Tibial nerve (tissue), 4 donors: ENCODE data around the gene DCAF6. TPM values are rescaled to one million over a fixed set of nuclear protein-coding genes. Genes with fewer than 3 reads are reported as not detected.

Experiments
- DNase-seq, 2 donors: peaks; one replicate each; pipeline ENCODE4 v3.0.0-alpha.2; 2019; ENCODE audit warnings: low spot score in 2 of 2
- H3K27ac ChIP-seq, 4 donors: fragments of 200-600 bp; sonication (generic) in 3 of 4; one replicate each; pipeline ENCODE4 v1.5.1; 2017 to 2019; ENCODE audit warnings: mild to moderate bottlenecking in 1 of 4
- H3K27me3 ChIP-seq, 2 donors: fragments of 200-600 bp; sonication (generic) in 1 of 2; one replicate each; pipeline versions ENCODE4 v1.5.1 to v1.6.0; 2017 to 2019
- H3K36me3 ChIP-seq, 3 donors: fragments of 200-600 bp; sonication (generic); one replicate each; pipeline ENCODE4 v1.5.1; 2018 to 2019
- H3K4me1 ChIP-seq, 4 donors: fragments of 200-600 bp; sonication (generic) in 3 of 4; one replicate each; pipeline ENCODE4 v1.5.1; 2017 to 2019
- H3K4me3 ChIP-seq, 4 donors: fragments of 200-600 bp; sonication (generic) in 3 of 4; one replicate each; pipeline ENCODE4 v1.5.1; 2017 to 2019; ENCODE audit warnings: mild to moderate bottlenecking in 1 of 4, moderate library complexity in 1 of 4
- H3K9me3 ChIP-seq, 4 donors: fragments of 200-600 bp; sonication (generic) in 3 of 4; one replicate each; pipeline ENCODE4 v1.5.1; 2017 to 2019
- EP300 ChIP-seq, 2 donors: sonication (generic); formaldehyde crosslinking; IDR thresholded peaks; one replicate each; pipeline ENCODE4 v1.6.1; 2017; ENCODE audit warnings: antibody characterized with exemption in 2 of 2, mild to moderate bottlenecking in 1 of 2
- POLR2A ChIP-seq, 2 donors: fragments of 450-650 bp; IDR thresholded peaks; one replicate each; pipeline ENCODE4 v1.6.1; 2017; ENCODE audit warnings: antibody characterized with exemption in 2 of 2, mild to moderate bottlenecking in 2 of 2, moderate library complexity in 2 of 2
- WGBS, 2 donors: methylation state at CpG; one replicate each; pipeline ENCODE4 v1.1.5; 2018; 5-methylcytosine and 5-hydroxymethylcytosine counted together
- total RNA-seq, 4 donors: library from RNA; depleted of rRNA; stranded (reverse); fragments of >200 nt; gene quantifications; one replicate each; pipeline ENCODE4 v1.1.0, GENCODE V29; 2016
- TF ChIP-seq, protein P1 (sequence below), 5 experiments: fragments of 200-600 bp in 3 of 5; fragments of 450-650 bp in 2 of 5; sonication (generic) in 3 of 5; IDR thresholded peaks; one replicate each; pipeline ENCODE4 v1.5.1; 2016 to 2019; ENCODE audit warnings: antibody characterized with exemption in 5 of 5, mild to moderate bottlenecking in 3 of 5, moderate library complexity in 2 of 5

DCAF6 gene
- total RNA-seq, 4 donors from 2014 or later, result 75.7 to 118 (median 77.4) TPM

DNA sequence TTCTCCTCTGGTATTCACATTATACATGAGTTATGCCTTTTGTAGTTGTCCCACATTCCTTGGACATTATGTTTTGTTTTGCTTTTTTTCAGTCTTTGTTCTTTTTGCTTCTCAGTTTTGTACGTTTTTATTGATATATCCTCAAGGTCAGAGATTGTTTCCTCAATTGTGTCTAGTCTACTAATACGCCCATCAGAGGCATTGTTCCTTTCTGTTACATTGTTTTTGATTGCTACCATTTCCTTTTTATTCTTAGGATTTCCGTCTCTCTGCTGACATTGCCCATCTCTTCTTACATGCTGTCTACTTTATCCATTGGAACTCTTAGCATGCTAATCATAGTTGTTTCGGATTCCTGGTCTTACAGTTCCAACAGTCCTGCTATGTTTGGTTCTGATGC is 28.2 kb downstream of the DCAF6 start:
- TF ChIP-seq EP300 (IDR thresholded peaks at IDR 0.05) (no peak), POLR2A (IDR thresholded peaks at IDR 0.05) (no peak)
- TF ChIP-seq, protein P1, sequence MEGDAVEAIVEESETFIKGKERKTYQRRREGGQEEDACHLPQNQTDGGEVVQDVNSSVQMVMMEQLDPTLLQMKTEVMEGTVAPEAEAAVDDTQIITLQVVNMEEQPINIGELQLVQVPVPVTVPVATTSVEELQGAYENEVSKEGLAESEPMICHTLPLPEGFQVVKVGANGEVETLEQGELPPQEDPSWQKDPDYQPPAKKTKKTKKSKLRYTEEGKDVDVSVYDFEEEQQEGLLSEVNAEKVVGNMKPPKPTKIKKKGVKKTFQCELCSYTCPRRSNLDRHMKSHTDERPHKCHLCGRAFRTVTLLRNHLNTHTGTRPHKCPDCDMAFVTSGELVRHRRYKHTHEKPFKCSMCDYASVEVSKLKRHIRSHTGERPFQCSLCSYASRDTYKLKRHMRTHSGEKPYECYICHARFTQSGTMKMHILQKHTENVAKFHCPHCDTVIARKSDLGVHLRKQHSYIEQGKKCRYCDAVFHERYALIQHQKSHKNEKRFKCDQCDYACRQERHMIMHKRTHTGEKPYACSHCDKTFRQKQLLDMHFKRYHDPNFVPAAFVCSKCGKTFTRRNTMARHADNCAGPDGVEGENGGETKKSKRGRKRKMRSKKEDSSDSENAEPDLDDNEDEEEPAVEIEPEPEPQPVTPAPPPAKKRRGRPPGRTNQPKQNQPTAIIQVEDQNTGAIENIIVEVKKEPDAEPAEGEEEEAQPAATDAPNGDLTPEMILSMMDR (IDR thresholded peaks at IDR 0.05), result no peak
- DNase-seq, result no peak
- Histone ChIP-seq H3K36me3 (peaks cover 0 to 34% (median 0%) of the 10 kb centered on the region in 3 donors), H3K27me3 (no peaks in the 10 kb centered on the region), H3K27ac (no peak overlapping the region), H3K4me1 (no peaks in the 10 kb centered on the region), H3K9me3 (peaks cover 0 to 3% (median 0%) of the 10 kb centered on the region in 4 donors), H3K4me3 (no peak overlapping the region)
- 84 to 86% methylated on average over 4 of the region's 4 CpGs for WGBS, 2 donors

DNA sequence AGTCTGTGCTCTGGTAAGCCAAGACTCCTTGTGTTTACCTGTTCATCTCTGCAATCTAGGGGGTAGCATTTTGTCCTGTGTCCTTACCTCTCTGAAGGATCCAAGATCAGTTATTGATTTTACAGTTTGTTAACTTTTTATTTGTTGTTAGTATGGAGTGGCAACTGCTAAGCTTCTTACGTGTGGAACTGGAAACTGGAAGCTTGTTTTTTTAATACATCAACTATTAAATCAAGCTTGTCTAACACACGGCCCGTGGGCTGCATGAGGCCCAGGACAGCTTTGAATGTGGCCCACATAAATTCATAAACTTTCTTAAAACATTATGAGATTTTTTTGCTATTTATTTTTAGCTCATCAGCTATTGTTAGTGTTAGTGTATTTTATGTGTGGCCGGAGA is 29.6 kb downstream of the DCAF6 start:
- Histone ChIP-seq H3K27me3 (no peaks in the 10 kb centered on the region), H3K9me3 (peaks cover 0 to 3% (median 0%) of the 10 kb centered on the region in 4 donors), H3K36me3 (peaks cover 0 to 33% (median 0%) of the 10 kb centered on the region in 3 donors), H3K4me1 (no peaks in the 10 kb centered on the region), H3K27ac (no peak overlapping the region), H3K4me3 (no peak overlapping the region)
- TF ChIP-seq EP300 (IDR thresholded peaks at IDR 0.05) (no peak), POLR2A (IDR thresholded peaks at IDR 0.05) (no peak)
- TF ChIP-seq, protein P1 (IDR thresholded peaks at IDR 0.05), result no peak
- 71 to 81% methylated on average over 4 of the region's 4 CpGs for WGBS, 2 donors
- DNase-seq, result no peak

DNA sequence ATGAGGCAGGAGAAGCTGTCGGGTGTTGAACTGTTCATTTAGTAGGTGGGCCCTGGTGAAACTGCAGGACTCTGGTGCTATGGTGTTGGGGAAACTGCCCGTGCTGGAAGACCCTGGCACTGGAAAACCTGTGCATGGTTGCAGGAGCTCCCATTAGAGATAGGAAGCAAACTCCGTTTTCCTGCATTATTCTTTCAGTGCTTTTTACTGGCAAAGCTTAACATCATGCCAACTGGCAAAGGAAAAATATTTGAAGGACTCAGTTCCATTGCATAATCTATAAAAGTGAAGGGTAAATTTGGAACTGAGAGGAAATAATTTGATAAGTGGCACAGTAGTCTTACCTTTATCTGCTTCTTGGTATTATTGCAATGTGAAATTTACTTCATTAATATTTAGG is 32.1 kb downstream of the DCAF6 start:
- no peak for TF ChIP-seq POLR2A (IDR thresholded peaks at IDR 0.05)
- TF ChIP-seq, protein P1 (IDR thresholded peaks at IDR 0.05), result no peak
- no peak for TF ChIP-seq EP300 (IDR thresholded peaks at IDR 0.05)
- Histone ChIP-seq H3K27me3 (no peaks in the 10 kb centered on the region), H3K9me3 (peaks cover 0 to 3% (median 0%) of the 10 kb centered on the region in 4 donors), H3K36me3 (peaks cover 0 to 25% (median 0%) of the 10 kb centered on the region in 3 donors), H3K27ac (no peak overlapping the region), H3K4me3 (no peak overlapping the region), H3K4me1 (peaks cover 0 to under 1% (median 0%) of the 10 kb centered on the region in 4 donors)
- 91 to 95% methylated on average over 3 of the region's 3 CpGs for WGBS, 2 donors
- no peak for DNase-seq

DNA sequence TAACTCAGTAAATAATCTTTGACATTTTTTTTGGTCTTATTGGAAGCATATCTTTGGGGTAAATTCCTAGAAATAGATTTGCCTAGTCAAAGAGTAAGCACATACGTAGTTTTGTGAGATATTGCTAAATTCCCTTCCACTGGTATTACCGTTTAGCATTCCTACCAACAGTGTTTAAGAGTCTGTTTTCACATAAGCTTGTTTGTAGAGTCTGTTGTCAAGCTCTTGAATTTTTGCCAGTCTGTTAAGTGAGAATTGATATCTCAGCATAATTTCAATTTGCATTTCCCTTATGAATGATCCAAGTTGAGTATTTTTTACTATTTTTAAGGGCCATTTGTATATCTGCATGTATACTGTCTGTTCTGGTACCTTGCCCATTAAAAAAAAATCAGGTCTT is 37.3 kb downstream of the DCAF6 start:
- H3K4me3 ChIP-seq, result no peak overlapping the region
- H3K4me1 ChIP-seq, result peaks cover 0 to 6% (median 0%) of the 10 kb centered on the region in 4 donors
- no peak for TF ChIP-seq POLR2A (IDR thresholded peaks at IDR 0.05)
- no peak for TF ChIP-seq EP300 (IDR thresholded peaks at IDR 0.05)
- TF ChIP-seq, protein P1 (IDR thresholded peaks at IDR 0.05), result no peak
- DNase-seq, result no peak
- peaks cover 0 to 35% (median 0%) of the 10 kb centered on the region in 3 donors for H3K36me3 ChIP-seq
- H3K27ac ChIP-seq, result no peak overlapping the region
- 40 to 59% methylated on average over 2 of the region's 2 CpGs for WGBS, 2 donors
- H3K9me3 ChIP-seq, result no peaks in the 10 kb centered on the region
- H3K27me3 ChIP-seq, result no peaks in the 10 kb centered on the region

DNA sequence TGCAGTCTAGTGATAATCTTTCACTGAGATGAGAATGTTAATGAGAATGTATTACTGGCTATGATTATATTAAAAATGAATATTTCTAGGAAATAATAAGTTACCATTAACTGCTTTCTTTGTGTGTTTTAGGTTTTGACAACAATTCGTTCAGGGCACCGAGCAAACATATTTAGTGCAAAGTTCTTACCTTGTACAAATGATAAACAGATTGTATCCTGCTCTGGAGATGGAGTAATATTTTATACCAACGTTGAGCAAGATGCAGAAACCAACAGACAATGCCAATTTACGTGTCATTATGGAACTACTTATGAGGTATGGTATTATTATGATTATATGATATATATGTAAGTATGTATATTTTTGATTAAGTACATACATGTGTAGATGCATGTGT is 38.2 kb downstream of the DCAF6 start:
- no peak overlapping the region for H3K27ac ChIP-seq
- TF ChIP-seq EP300 (IDR thresholded peaks at IDR 0.05) (no peak), POLR2A (IDR thresholded peaks at IDR 0.05) (no peak)
- TF ChIP-seq, protein P1 (IDR thresholded peaks at IDR 0.05), result no peak
- no peak for DNase-seq
- WGBS, 2 donors, result 87 to 93% methylated on average over 4 of the region's 4 CpGs
- H3K36me3 ChIP-seq, result peaks cover 0 to 38% (median 0%) of the 10 kb centered on the region in 3 donors
- no peak overlapping the region for H3K4me3 ChIP-seq
- no peaks in the 10 kb centered on the region for H3K27me3 ChIP-seq
- H3K9me3 ChIP-seq, result no peaks in the 10 kb centered on the region
- H3K4me1 ChIP-seq, result peaks cover 0 to 6% (median 0%) of the 10 kb centered on the region in 4 donors
